ENCODE measurements around the gene ODAD2.

GRCh38 chr10:28020993-28021982 is 22.4 kb upstream of the ODAD2 start:
- TF ChIP-seq EZH2 (optimal IDR thresholded peaks at IDR 0.05; ENCODE audit: low read depth, low read length) (no peak), CTCF (IDR thresholded peaks at IDR 0.05; ENCODE audit: low read length) (no peak), EZH2phosphoT487 (IDR thresholded peaks at IDR 0.05; ENCODE audit: low read length) (no peak)
